Heart left ventricle (tissue), 13 donors: ENCODE results near the gene NUDT1.

Experiments
- CTCF ChIP-seq, 12 donors: fragments of 200-600 bp; sonication (generic) in 4 of 12; IDR thresholded peaks; one replicate each; pipeline versions ENCODE4 v1.5.0 to v1.8.0; 2018 to 2022; ENCODE audit warnings: antibody characterized with exemption in 12 of 12, mild to moderate bottlenecking in 5 of 12
- POLR2A ChIP-seq, 2 donors: fragments of 450-650 bp; IDR thresholded peaks; one replicate each; pipeline ENCODE4 v1.6.1; 2017; ENCODE audit warnings: antibody characterized with exemption in 2 of 2, mild to moderate bottlenecking in 2 of 2, moderate library complexity in 2 of 2
- donor health status: ischemic (EF 13 %, LVEDD 7.1; RV severe dilation, severe dysfunction).
- donor health status: DM: no; HTN: yes; CAD: no.
- donor health status: DM: no; HTN: no; CAD: no.
- donor health status: ischemic (EF 25% LVEDD 6.9; RV normal size, moderate dysfunction).
- donor health status: ischemic (EF 25% LVEDD 5.7; RV mildly dilated, moderate dysfunction).
- donor health status: ischemic (EF 35%, LVEDD 5.7; RV mildly dilated, moderate dysfunction).
- donor health status: nonischemic (EF 11% LVEDD 7.7; RV severe dilation, severe dysfunction).
- donor health status: DM: yes; HTN: yes; CAD: no.
- donor health status: PGD.
- donor health status: ischemic (EF 29% LVEDD 5.4; RV normal size, mild dysfunction).
- donor health status: nonischemic (EF 23%, LVEDD 6.1; RV moderate dilation, normal function).

DNA sequence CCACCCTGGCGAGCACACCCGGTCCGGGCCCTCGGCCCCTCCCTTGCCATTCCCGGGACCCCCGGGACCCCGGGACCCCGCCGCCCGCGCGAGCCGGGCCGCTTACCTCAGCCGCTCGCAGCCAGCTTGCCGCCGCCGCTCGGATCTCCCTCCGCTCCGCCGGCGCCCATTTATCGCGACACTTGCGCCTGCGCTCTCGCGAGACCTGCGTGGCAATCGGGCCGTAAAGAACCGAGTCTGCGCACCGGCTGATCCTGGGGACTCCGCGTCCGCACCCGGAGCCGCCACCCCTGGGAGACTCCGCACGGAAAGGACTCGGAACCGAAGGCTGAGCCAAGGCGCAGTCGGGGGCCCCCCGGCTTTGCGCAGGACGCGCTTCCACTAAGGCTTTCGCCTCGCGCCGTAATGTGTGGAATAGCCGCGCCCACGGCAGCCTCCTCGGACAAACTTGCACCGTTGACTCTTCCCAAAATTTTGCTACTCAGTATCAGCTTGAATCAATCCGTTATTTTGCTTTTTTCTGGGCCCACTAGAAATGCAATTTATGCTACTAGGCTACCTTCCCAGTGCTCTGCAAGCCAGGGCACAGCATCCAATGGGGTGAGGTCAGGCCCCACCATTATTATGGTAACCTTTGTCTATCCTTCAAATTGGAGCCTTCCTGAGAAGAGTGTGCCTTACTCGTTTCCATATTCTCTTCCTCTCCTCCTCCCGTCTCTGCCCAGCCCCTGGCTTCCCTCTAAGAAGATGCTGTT, 9.1 kb upstream of the NUDT1 start, which contains the start of gene MAD1L1:
- TF ChIP-seq CTCF (IDR thresholded peaks at IDR 0.05) (peak in 1 of 12 donors; percentile 8), POLR2A (IDR thresholded peaks at IDR 0.05) (peak in 1 of 2 donors; percentile 56)
